Measurements from ENCODE around the gene ADAM19. TPM values are rescaled to one million over a fixed set of nuclear protein-coding genes. Genes with fewer than 3 reads are reported as not detected.

The ADAM19 gene
- total RNA-seq, 3 donors from 2014 or later, result 37.9 to 54.9 (median 49.2) TPM

DNA sequence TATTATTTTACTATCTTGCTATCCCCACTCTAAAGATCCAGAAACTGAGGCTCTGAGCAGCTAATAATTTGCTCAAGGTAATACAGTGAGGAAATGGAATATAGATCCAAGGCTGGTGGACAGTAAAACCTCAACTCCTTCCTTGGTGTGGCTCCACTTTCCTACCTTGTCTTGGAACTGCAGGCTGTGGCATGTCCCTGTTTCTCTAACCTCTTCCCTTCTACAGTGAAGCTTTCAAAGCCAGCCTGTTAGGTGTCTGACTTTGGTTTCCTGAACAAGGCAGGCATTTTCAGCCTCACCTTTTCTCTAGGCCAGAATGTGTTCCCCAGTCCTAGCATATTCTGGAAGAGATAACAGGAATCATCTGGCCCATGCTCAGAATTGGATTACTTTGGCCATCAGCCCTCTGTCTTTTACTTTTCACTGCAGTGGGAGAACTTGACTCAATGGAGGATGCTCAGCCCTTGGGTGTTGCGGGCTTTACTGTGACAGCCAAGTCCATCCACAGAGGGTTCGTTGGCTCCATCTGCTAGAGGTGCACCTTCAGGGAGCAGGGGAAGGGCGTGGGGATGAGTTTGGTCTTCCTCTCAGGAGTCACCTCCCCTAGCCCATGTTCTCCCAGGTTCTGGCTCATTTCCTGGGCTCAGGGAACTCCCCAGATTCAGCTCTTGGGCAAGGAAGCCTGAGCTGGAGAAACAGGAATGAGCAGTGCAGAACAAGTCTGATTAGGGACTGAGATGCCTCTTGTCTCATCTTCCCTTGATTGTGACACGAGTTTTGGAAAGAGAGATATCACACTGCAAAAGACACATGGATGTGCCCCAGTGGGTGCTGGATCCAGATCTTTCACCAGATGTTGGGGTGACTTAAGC lies 114.4 kb downstream of the ADAM19 start:
- DNase-seq, result no peak
- Mint-ChIP-seq H3K9me3 (no peaks in the 10 kb centered on the region), H3K27me3 (ENCODE audit: low read depth) (peaks cover 24% of the 10 kb centered on the region), H3K36me3 (ENCODE audit: insufficient read depth) (no peaks in the 10 kb centered on the region), H3K4me1 (ENCODE audit: low read depth) (peaks cover 30% of the 10 kb centered on the region), H3K4me3 (peak overlapping the region; percentile 73)
- no peak for ATAC-seq

GRCh38 chr5:157459715-157460599 lies 115.6 kb downstream of the ADAM19 start, which contains the start of gene NIPAL4:
NIPAL4 (plus strand) TSS chr5:157460213; CDS start chr5:157460321, 108 bp downstream.
- no peaks in the 10 kb centered on the region for H3K9me3 Mint-ChIP-seq
- no peaks in the 10 kb centered on the region for H3K36me3 Mint-ChIP-seq (ENCODE audit: insufficient read depth)
- peak within 1 kb of the TSS; percentile 73 for H3K4me3 Mint-ChIP-seq
- H3K4me1 Mint-ChIP-seq (ENCODE audit: low read depth), result peaks cover 28% of the 10 kb centered on the region
- DNase-seq (peak; percentile 37), ATAC-seq (peak; percentile 49 to 51)
- peaks cover 24% of the 10 kb centered on the region for H3K27me3 Mint-ChIP-seq (ENCODE audit: low read depth)

DNA sequence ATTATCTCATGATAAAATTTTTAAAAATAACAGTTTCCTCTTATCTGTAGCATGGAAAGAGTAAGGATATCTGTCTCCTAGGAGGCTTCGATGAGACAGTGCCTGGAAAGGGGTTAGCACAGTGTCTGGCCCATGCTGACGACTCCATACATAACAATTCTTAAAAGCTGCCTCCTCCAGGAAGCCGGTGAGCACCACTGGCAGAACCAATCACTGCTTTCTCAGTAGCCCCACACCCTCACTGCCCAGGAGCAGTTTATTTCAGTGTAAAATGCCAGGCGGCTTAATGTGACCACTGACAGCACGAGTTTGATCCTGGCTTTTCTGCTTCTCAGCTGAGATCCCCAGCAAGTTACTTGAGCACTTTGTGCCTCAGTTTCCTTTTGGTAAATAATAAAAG lies 116.7 kb downstream of the ADAM19 start:
- no peak overlapping the region for H3K4me3 Mint-ChIP-seq
- H3K36me3 Mint-ChIP-seq (ENCODE audit: insufficient read depth), result no peaks in the 10 kb centered on the region
- ATAC-seq (no peak), DNase-seq (no peak)
- H3K4me1 Mint-ChIP-seq (ENCODE audit: low read depth), result peaks cover 16% of the 10 kb centered on the region
- H3K27me3 Mint-ChIP-seq (ENCODE audit: low read depth), result peaks cover 28% of the 10 kb centered on the region
- H3K9me3 Mint-ChIP-seq, result no peaks in the 10 kb centered on the region

- DNase-seq (no peak), ATAC-seq (no peak)
- H3K4me1 Mint-ChIP-seq (ENCODE audit: low read depth), result peaks cover 12% of the 10 kb centered on the region
- H3K4me3 Mint-ChIP-seq, result no peak overlapping the region
- H3K9me3 Mint-ChIP-seq, result no peaks in the 10 kb centered on the region
- peaks cover 25% of the 10 kb centered on the region for H3K27me3 Mint-ChIP-seq (ENCODE audit: low read depth)
- H3K36me3 Mint-ChIP-seq (ENCODE audit: insufficient read depth), result no peaks in the 10 kb centered on the region
Observed at GRCh38 chr5:157457391-157457790, 118.2 kb downstream of the ADAM19 start.

DNA sequence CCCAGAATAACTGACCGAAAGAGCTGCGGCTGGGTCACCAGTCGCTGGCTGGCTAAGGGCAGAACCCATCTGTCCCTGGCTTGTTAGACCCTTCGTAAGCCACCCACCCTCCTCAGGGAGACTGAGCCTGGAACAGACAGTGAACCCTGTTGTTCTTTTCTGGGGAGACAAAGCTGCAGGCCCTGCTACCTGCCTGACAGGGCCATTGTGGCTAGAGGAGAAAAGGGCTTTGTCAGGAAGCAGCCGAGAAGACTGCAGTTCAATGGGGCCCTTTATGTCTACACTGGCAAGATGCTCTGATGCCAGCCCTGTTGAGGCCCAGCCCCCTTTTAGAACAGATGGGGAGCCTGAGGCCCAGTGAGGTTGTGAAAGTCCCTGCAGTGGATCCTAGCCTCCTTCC lies 119.3 kb downstream of the ADAM19 start:
- Mint-ChIP-seq H3K4me1 (ENCODE audit: low read depth) (peaks cover 12% of the 10 kb centered on the region), H3K27me3 (ENCODE audit: low read depth) (peaks cover 21% of the 10 kb centered on the region), H3K36me3 (ENCODE audit: insufficient read depth) (no peaks in the 10 kb centered on the region), H3K4me3 (no peak overlapping the region), H3K9me3 (no peaks in the 10 kb centered on the region)
- ATAC-seq (no peak), DNase-seq (no peak)

DNA sequence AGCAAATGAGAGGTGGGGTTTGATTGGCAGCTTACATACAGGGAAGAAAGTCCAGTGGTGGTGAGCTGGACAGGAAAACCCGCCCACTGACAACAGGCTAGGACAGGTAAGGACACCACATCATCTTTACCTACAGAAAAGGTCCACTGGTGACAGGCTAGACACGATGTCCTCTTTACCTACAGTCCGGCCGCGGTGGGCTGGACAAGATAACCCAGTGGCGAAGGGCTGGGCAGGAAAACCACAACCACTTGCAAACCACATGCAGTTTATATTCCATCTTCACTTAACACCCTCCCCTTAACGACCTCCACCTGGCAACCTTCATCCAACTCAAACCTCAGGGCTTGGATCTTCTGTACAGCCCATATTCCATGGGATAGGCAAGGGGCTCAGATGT lies 120.5 kb downstream of the ADAM19 start:
- no peak overlapping the region for H3K4me3 Mint-ChIP-seq
- peaks cover 11% of the 10 kb centered on the region for H3K27me3 Mint-ChIP-seq (ENCODE audit: low read depth)
- no peak for ATAC-seq
- no peaks in the 10 kb centered on the region for H3K9me3 Mint-ChIP-seq
- no peak for DNase-seq
- peaks cover 5% of the 10 kb centered on the region for H3K4me1 Mint-ChIP-seq (ENCODE audit: low read depth)
- H3K36me3 Mint-ChIP-seq (ENCODE audit: insufficient read depth), result no peaks in the 10 kb centered on the region

GRCh38 chr5:157454273-157454672 lies 121.3 kb downstream of the ADAM19 start:
- Mint-ChIP-seq H3K36me3 (ENCODE audit: insufficient read depth) (no peaks in the 10 kb centered on the region), H3K27me3 (ENCODE audit: low read depth) (peaks cover 8% of the 10 kb centered on the region), H3K4me1 (ENCODE audit: low read depth) (peaks cover 3% of the 10 kb centered on the region), H3K9me3 (no peaks in the 10 kb centered on the region), H3K4me3 (no peak overlapping the region)
- DNase-seq, result no peak
- no peak for ATAC-seq

DNA sequence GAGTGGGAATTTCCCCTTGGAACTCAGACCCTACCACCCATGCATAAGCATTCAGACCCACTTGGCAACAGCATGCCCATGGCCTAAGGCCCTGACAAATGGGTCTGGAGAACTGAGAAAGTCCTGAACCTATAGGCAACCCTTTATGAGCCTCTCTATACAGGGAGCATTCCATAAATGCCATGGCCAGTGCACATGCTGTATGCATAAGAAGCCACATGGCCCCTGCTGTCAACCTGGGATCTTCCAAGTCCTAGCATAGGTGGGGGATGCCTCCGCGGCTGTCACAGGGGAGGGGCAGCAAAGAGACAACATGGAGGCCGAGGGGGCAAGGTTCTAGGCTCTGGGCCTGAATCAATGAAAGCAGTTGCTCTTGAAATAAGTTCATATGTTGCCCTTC lies 123.8 kb downstream of the ADAM19 start:
- ATAC-seq (no peak), DNase-seq (no peak)
- Mint-ChIP-seq H3K27me3 (ENCODE audit: low read depth) (peaks cover 6% of the 10 kb centered on the region), H3K9me3 (no peaks in the 10 kb centered on the region), H3K4me1 (ENCODE audit: low read depth) (peaks cover 3% of the 10 kb centered on the region), H3K4me3 (no peak overlapping the region), H3K36me3 (ENCODE audit: insufficient read depth) (no peaks in the 10 kb centered on the region)

- DNase-seq, result no peak
- no peak overlapping the region for H3K4me3 Mint-ChIP-seq
- H3K9me3 Mint-ChIP-seq, result no peaks in the 10 kb centered on the region
- peaks cover 4% of the 10 kb centered on the region for H3K27me3 Mint-ChIP-seq (ENCODE audit: low read depth)
- no peaks in the 10 kb centered on the region for H3K36me3 Mint-ChIP-seq (ENCODE audit: insufficient read depth)
- peaks cover under 1% of the 10 kb centered on the region for H3K4me1 Mint-ChIP-seq (ENCODE audit: low read depth)
- ATAC-seq, result no peak
Observed at GRCh38 chr5:157450024-157450423, 125.6 kb downstream of the ADAM19 start.

- no peak overlapping the region for H3K4me3 Mint-ChIP-seq
- H3K27me3 Mint-ChIP-seq (ENCODE audit: low read depth), result no peaks in the 10 kb centered on the region
- no peak for ATAC-seq
- DNase-seq, result no peak
- H3K4me1 Mint-ChIP-seq (ENCODE audit: low read depth), result no peaks in the 10 kb centered on the region
- no peaks in the 10 kb centered on the region for H3K36me3 Mint-ChIP-seq (ENCODE audit: insufficient read depth)
- no peaks in the 10 kb centered on the region for H3K9me3 Mint-ChIP-seq
Observed at GRCh38 chr5:157449011-157449723, 126.4 kb downstream of the ADAM19 start.

GRCh38 chr5:157447201-157447637 lies 128.4 kb downstream of the ADAM19 start:
- no peaks in the 10 kb centered on the region for H3K9me3 Mint-ChIP-seq
- no peak overlapping the region for H3K4me3 Mint-ChIP-seq
- H3K27me3 Mint-ChIP-seq (ENCODE audit: low read depth), result no peaks in the 10 kb centered on the region
- no peaks in the 10 kb centered on the region for H3K36me3 Mint-ChIP-seq (ENCODE audit: insufficient read depth)
- ATAC-seq (no peak), DNase-seq (no peak)
- H3K4me1 Mint-ChIP-seq (ENCODE audit: low read depth), result no peaks in the 10 kb centered on the region

DNA sequence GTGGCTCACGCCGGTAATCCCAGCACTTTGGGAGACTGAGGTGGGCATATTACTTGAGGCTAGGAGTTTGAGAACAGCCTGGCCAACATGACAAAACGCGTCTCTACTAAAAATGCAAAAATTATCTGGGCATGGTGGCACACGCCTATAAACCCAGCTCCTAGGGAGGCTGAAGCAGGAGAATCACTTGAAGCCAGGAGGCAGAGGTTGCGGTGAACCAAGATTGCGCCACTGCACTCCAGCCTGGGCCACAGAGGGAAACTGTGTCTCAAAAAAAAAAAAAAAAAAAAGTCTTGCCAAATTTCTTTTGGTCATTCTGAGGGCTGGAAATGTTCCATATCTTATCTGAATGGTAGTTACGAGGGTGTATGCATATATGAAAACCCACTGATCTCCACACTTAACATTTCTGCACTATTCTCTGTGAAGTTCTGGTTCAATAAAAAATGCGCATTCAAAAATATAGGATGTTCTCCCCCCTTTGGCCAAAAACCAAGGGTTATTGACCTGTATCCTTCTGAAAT lies 129.1 kb downstream of the ADAM19 start:
- no peaks in the 10 kb centered on the region for H3K4me1 Mint-ChIP-seq (ENCODE audit: low read depth)
- no peak overlapping the region for H3K4me3 Mint-ChIP-seq
- ATAC-seq (no peak), DNase-seq (no peak)
- H3K36me3 Mint-ChIP-seq (ENCODE audit: insufficient read depth), result no peaks in the 10 kb centered on the region
- H3K9me3 Mint-ChIP-seq, result no peaks in the 10 kb centered on the region
- H3K27me3 Mint-ChIP-seq (ENCODE audit: low read depth), result no peaks in the 10 kb centered on the region

- Mint-ChIP-seq H3K9me3 (no peaks in the 10 kb centered on the region), H3K27me3 (ENCODE audit: low read depth) (no peaks in the 10 kb centered on the region), H3K36me3 (ENCODE audit: insufficient read depth) (no peaks in the 10 kb centered on the region), H3K4me1 (ENCODE audit: low read depth) (no peaks in the 10 kb centered on the region), H3K4me3 (no peak overlapping the region)
- DNase-seq (no peak), ATAC-seq (no peak)
Observed at GRCh38 chr5:157445745-157446411, 129.7 kb downstream of the ADAM19 start.

Data from activated T-cell treated with anti-CD3 and anti-CD28 coated beads, Interleukin-2, amount 50 U/mL, for 4 hours (primary cell).